IMR-90 (cell line): ENCODE data around the gene JAKMIP1. TPM values are rescaled to one million over a fixed set of nuclear protein-coding genes. Genes with fewer than 3 reads are reported as not detected.

Experiments used
- ATAC-seq: fragments of 200-7000 bp; cut with Tn5 transposase; 2 replicates; pipeline ENCODE4 v1.9.1; 2020; ENCODE audit warnings: low read depth, mild to moderate bottlenecking, moderate library complexity
- BruUV-seq: library from RNA; stranded (reverse); fragments of 400-500 nt; replicated peaks from 2 replicates; lab custom pipeline; 2021; lab: Mats Ljungman, UMichigan
- CTCF ChIA-PET: fragments of 300-600 bp; formaldehyde crosslinking; extraction: SDS; loops from one replicate; lab custom pipeline; 2021; ENCODE audit warnings: antibody characterized with exemption; lab: Yijun Ruan, JAX
- POLR2A ChIA-PET: fragments of 300-600 bp; sonication (Branson Sonifier 250); formaldehyde crosslinking; loops from one replicate; lab custom pipeline; 2022; ENCODE audit warnings: antibody characterized with exemption; ENCODE audit not compliant: unreplicated experiment; lab: Charles Lee
- DNase-seq: peaks from one replicate; pipeline ENCODE4 v3.0.0; 2013
- H2AFZ ChIP-seq: replicated peaks from 2 replicates; pipeline ENCODE3; 2013; ENCODE audit warnings: low read length, mild to moderate bottlenecking; ENCODE audit not compliant: poor library complexity
- H2AK5ac ChIP-seq: 2 replicates; pipeline ENCODE4 v1.6.1; 2013; ENCODE audit warnings: low read depth, low read length, inconsistent platforms
- H2AK9ac ChIP-seq: replicated peaks from 2 replicates; pipeline ENCODE3; 2013; ENCODE audit warnings: mild to moderate bottlenecking, low read depth, low read length, moderate library complexity; ENCODE audit not compliant: poor library complexity
- H2BK120ac ChIP-seq: 2 replicates; pipeline ENCODE4 v1.6.1; 2013; ENCODE audit warnings: low read depth, low read length, inconsistent platforms
- H2BK15ac ChIP-seq: 3 replicates; pipeline ENCODE4 v1.6.1; 2013; ENCODE audit warnings: low read depth, low read length, inconsistent platforms
- H2BK20ac ChIP-seq: 2 replicates; pipeline ENCODE4 v1.6.1; 2013; ENCODE audit warnings: low read depth, mild to moderate bottlenecking, inconsistent platforms, low read length, moderate library complexity
- H2BK5ac ChIP-seq: 2 replicates; pipeline ENCODE4 v1.6.1; 2013; ENCODE audit warnings: mild to moderate bottlenecking, low read depth, low read length, inconsistent platforms; ENCODE audit not compliant: poor library complexity, severe bottlenecking
- H3K14ac ChIP-seq: replicated peaks from 2 replicates; pipeline ENCODE4 v1.6.1; 2013; ENCODE audit warnings: low read depth, low read length, inconsistent platforms
- H3K18ac ChIP-seq: 2 replicates; pipeline ENCODE4 v1.6.1; 2013; ENCODE audit warnings: low read depth, low read length, control low read depth
- H3K23ac ChIP-seq: 2 replicates; pipeline ENCODE4 v1.6.1; 2013; ENCODE audit warnings: low read depth, low read length, inconsistent platforms
- H3K27ac ChIP-seq: 2 replicates; pipeline ENCODE4 v1.5.1; 2013; ENCODE audit warnings: mild to moderate bottlenecking, control low read depth, low read length; ENCODE audit not compliant: insufficient read depth
- H3K27me3 ChIP-seq: 2 replicates; pipeline ENCODE4 v1.6.1; 2013; ENCODE audit warnings: low read length; ENCODE audit not compliant: control insufficient read depth, insufficient read depth
- H3K36me3 ChIP-seq: 2 replicates; pipeline ENCODE4 v1.6.1; 2013; ENCODE audit warnings: low read length, mixed read lengths; ENCODE audit not compliant: control insufficient read depth, insufficient read depth
- H3K4ac ChIP-seq: 2 replicates; pipeline ENCODE4 v1.6.1; 2013; ENCODE audit warnings: low read depth, low read length, inconsistent platforms
- H3K4me1 ChIP-seq: 2 replicates; pipeline ENCODE4 v1.6.1; 2013; ENCODE audit warnings: low read length, mixed read lengths; ENCODE audit not compliant: control insufficient read depth, insufficient read depth
- H3K4me2 ChIP-seq: 2 replicates; pipeline ENCODE4 v1.6.1; 2013; ENCODE audit warnings: low read depth, mild to moderate bottlenecking, control low read depth, low read length, moderate library complexity
- H3K4me3 ChIP-seq: 2 replicates; pipeline ENCODE4 v1.5.1; 2013; ENCODE audit warnings: low read depth, mild to moderate bottlenecking, control low read depth, low read length, moderate library complexity; ENCODE audit not compliant: insufficient read depth
- H3K56ac ChIP-seq: 2 replicates; pipeline ENCODE4 v1.6.1; 2013; ENCODE audit warnings: low read length, inconsistent platforms; ENCODE audit not compliant: insufficient read depth; ENCODE audit errors: extremely low read depth
- H3K79me1 ChIP-seq, 2 experiments: 2 replicates each; pipeline ENCODE4 v1.6.1; 2013; ENCODE audit warnings: low read length in 2 of 2, inconsistent platforms in 1 of 2, low read depth in 1 of 2
- H3K9ac ChIP-seq: 2 replicates; pipeline ENCODE4 v1.6.1; 2013; ENCODE audit warnings: low read depth, low read length, control low read depth
- H3K9me1 ChIP-seq: 2 replicates; pipeline ENCODE4 v1.6.1; 2013; ENCODE audit warnings: low read length, inconsistent platforms; ENCODE audit not compliant: insufficient read depth
- H3K9me3 ChIP-seq: 2 replicates; pipeline ENCODE4 v1.6.1; 2013; ENCODE audit warnings: low read length; ENCODE audit not compliant: control insufficient read depth, insufficient read depth
- H4K20me1 ChIP-seq: 2 replicates; pipeline ENCODE4 v1.6.1; 2013; ENCODE audit warnings: low read length, inconsistent platforms; ENCODE audit not compliant: insufficient read depth
- H4K5ac ChIP-seq: 2 replicates; pipeline ENCODE4 v1.6.1; 2013; ENCODE audit warnings: mild to moderate bottlenecking, low read depth, low read length, control low read depth
- H4K8ac ChIP-seq, 2 experiments: 2 replicates each; pipeline ENCODE4 v1.6.1; 2013; ENCODE audit warnings: low read depth in 2 of 2, low read length in 2 of 2, control low read depth in 1 of 2, inconsistent platforms in 1 of 2
- H4K91ac ChIP-seq: 2 replicates; pipeline ENCODE4 v1.6.1; 2013; ENCODE audit warnings: low read depth, low read length, inconsistent platforms; ENCODE audit not compliant: insufficient read depth
- BHLHE40 ChIP-seq: fragments of 150-350 bp; IDR thresholded peaks from 2 replicates; pipeline ENCODE4 v1.6.1; 2016; ENCODE audit warnings: mild to moderate bottlenecking, low read depth, low read length
- WGBS, 2 experiments: methylation state at CpG; one replicate each; pipeline versions ENCODE4 v1.1.5 to v1.1.7; 2013; ENCODE audit warnings: missing lambda C conversion rate in 2 of 2; ENCODE audit not compliant: insufficient read length in 1 of 2; ENCODE audit errors: extremely low coverage in 2 of 2; 5-methylcytosine and 5-hydroxymethylcytosine counted together
- dilution Hi-C: fragments of 300-500 bp; cut with HindIII; formaldehyde crosslinking; loops from one replicate; pipeline ENCODE4 v1.14.3; 2018; ENCODE audit warnings: low sequenced_read_pairs; ENCODE audit not compliant: unreplicated experiment
- in situ Hi-C: fragments of 300-500 bp; cut with MboI; formaldehyde crosslinking; loops from 3 replicates; pipeline ENCODE4 v1.14.3; 2019; ENCODE audit warnings: low sequenced_read_pairs, inconsistent platforms, mixed read lengths
- intact Hi-C: fragments of 100-400 bp; cut with micrococcal nuclease; formaldehyde crosslinking; loops from 2 replicates; pipeline ENCODE4 v1.10.0; 2022
- polyA plus RNA-seq, 3 experiments: library from polyadenylated mRNA; depleted of rRNA; stranded (reverse); fragments of >200 nt; gene quantifications; 2 replicates each; pipeline ENCODE4 v1.2.3, GENCODE V29; 2012; ENCODE audit warnings: low replicate concordance in 1 of 3
- total RNA-seq: library from RNA; depleted of rRNA; stranded (reverse); fragments of >200 nt; gene quantifications from 2 replicates; pipeline ENCODE4 v1.2.3, GENCODE V29; 2012

JAKMIP1 gene
- total and polyA plus RNA-seq, 2 of the 4 experiments (the other 2 are of a cell fraction): not detected

DNA sequence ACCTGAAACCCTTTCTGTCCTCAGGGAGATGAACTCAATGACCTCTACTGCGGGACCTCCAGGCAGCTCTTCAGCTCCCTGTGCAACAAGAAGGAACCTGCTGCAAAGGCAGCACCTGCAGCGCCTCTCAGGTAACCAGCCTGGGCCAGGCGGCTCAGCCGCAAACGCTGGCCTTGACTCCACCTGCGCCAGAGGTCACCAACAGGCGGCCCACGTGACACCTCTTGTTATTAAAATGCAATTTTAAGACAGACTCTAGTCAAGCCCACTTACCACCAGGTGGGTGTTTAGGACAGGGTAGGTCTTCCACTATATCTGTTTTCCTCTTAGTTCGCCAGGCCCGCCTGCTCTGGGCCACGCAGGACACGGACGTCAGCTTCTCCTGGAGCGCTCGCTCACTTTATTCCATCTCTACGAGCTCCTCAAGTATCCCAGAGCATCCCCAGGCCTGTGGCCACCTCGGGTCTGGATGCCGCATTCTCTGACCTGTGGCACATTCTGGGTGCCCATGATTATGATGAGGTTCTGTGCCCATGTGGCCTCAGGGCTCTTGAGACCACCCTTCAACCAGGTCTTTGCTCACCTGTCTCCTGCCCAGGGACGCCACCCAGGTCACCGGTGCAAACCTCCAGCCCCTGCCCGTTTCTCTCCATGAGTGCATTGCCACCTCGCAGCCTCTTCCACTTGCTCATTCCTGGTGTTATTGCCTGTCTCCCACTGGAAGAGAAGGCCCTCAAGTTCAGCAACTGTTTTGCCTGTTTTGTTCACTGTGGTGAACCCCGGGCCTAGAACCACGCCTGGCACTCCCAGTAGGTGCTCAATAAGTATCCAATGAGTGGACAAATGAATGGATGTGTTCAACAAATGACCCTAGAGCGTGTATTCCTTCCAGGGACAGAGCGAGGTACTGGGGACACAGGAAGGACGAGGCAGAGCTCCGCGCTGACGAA lies 32.8 kb upstream of the JAKMIP1 start:
- Histone ChIP-seq H2AFZ (peak overlapping the region; percentile 56), H3K4me3 (no peak overlapping the region), H2AK5ac (no peak overlapping the region), H4K5ac (no peak overlapping the region), H3K9ac (no peak overlapping the region), H3K4me1 (no peaks in the 10 kb centered on the region), H3K14ac (no peak overlapping the region), H2BK15ac (no peak overlapping the region), H4K8ac (no peak overlapping the region), H3K56ac (no peak overlapping the region), H3K4me2 (no peak overlapping the region), H3K9me3 (no peaks in the 10 kb centered on the region), H4K91ac (no peak overlapping the region), H4K20me1 (no peaks in the 10 kb centered on the region), H3K9me1 (no peaks in the 10 kb centered on the region), H3K27me3 (peaks cover 13% of the 10 kb centered on the region; the same call in 1 of the 2 replicates), H3K4ac (no peak overlapping the region), H3K23ac (no peak overlapping the region), H2AK9ac (no peak overlapping the region), H2BK20ac (no peak overlapping the region), H2BK120ac (no peak overlapping the region), H3K18ac (no peak overlapping the region), H3K27ac (no peak overlapping the region), H3K36me3 (no peaks in the 10 kb centered on the region), H3K79me1 (no peaks in the 10 kb centered on the region), H2BK5ac (no peak overlapping the region)
- in situ Hi-C loops: no loop called here
- ATAC-seq (no peak), DNase-seq (no peak)
- no peak for TF ChIP-seq BHLHE40
- 63% methylated on average over 11 of the region's 30 CpGs; no CpG with 5 or more reads in 1 of the 2 experiments for WGBS, 2 experiments
- dilution Hi-C loops: no loop called here
- BruUV-seq: no TSS peak
- intact Hi-C loops: no loop called here
- POLR2A ChIA-PET: no interaction called here
- CTCF ChIA-PET: no interaction called here
